GM23248 (cell line): ENCODE results near the gene PDCD5.

Experiments used
- EZH2 ChIP-seq: fragments of 200-600 bp; sonication (generic); IDR thresholded peaks from 2 replicates; pipeline ENCODE4 v1.6.1; 2018; ENCODE audit warnings: antibody characterized with exemption, mild to moderate bottlenecking; ENCODE audit not compliant: insufficient read depth, poor library complexity, severe bottlenecking
- EZH2phosphoT487 ChIP-seq: fragments of 200-600 bp; sonication (generic); IDR thresholded peaks from 2 replicates; pipeline ENCODE4 v1.6.1; 2018; ENCODE audit warnings: antibody characterized with exemption, moderate library complexity, mild to moderate bottlenecking, low read depth; ENCODE audit not compliant: insufficient read depth

DNA sequence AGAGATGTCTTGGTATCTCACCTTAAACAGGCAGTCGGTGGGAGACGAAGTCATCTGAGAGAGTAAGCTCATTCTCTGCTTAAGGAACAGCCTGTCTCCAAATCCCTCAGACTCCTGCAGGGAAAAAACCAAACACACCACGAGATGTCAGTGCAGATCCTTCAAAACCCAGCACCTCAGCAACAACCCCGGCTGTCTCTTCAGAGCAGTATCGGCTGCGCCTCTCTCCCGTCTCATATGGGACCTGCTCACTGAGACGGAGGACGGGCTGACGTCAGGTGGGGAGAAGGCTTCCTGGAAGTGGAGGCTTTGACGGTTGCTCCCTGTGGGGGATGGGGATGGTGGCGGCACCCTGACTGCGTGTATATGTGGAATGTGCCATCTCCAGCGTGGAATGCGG is 50.4 kb downstream of the PDCD5 start:
- TF ChIP-seq EZH2 (no peak), EZH2phosphoT487 (no peak)
